EL (cell line): ENCODE measurements around the gene PAAF1.

ENCODE experiments used
- DNase-seq: peaks from one replicate; pipeline ENCODE4 v3.0.0-alpha.2; 2016

PAAF1 gene

GRCh38 chr11:73876424-73877310 is at the start of gene PAAF1, which contains the start of gene COA4:
Gene PAAF1, plus strand, starts transcription at chr11:73876999. Its CDS starts 23 bp downstream, at chr11:73877022.
Gene COA4, minus strand, starts transcription at chr11:73876846. Its CDS starts 3,468 bp downstream, at chr11:73873378.
- DNase-seq, result peak; percentile 98

GRCh38 chr11:73830261-73830660 is 46.5 kb upstream of the PAAF1 start:
- no peak for DNase-seq

GRCh38 chr11:73833067-73833466 is 43.7 kb upstream of the PAAF1 start:
- no peak for DNase-seq

GRCh38 chr11:73838443-73839122 is 38.2 kb upstream of the PAAF1 start:
- DNase-seq, result peak; percentile 37

GRCh38 chr11:73839123-73839457 is 37.7 kb upstream of the PAAF1 start:
- DNase-seq, result no peak

GRCh38 chr11:73851046-73851764 is 25.6 kb upstream of the PAAF1 start:
- no peak for DNase-seq

GRCh38 chr11:73852049-73852448 is 24.8 kb upstream of the PAAF1 start:
- DNase-seq, result no peak

- no peak for DNase-seq
Observed at GRCh38 chr11:73854680-73855079, 22.1 kb upstream of the PAAF1 start.

GRCh38 chr11:73856031-73856567 is 20.7 kb upstream of the PAAF1 start:
- no peak for DNase-seq

- no peak for DNase-seq
Observed at GRCh38 chr11:73859671-73860070, 17.1 kb upstream of the PAAF1 start.

- no peak for DNase-seq
Observed at GRCh38 chr11:73860202-73860601, 16.6 kb upstream of the PAAF1 start.

GRCh38 chr11:73862986-73863385 is 13.8 kb upstream of the PAAF1 start:
- DNase-seq, result no peak

- DNase-seq, result peak; percentile 23
Observed at GRCh38 chr11:73866095-73866579, 10.7 kb upstream of the PAAF1 start.

GRCh38 chr11:73866586-73866996 is 10.2 kb upstream of the PAAF1 start:
- DNase-seq, result peak; percentile 86

- peak; percentile 15 for DNase-seq
Observed at GRCh38 chr11:73869332-73869949, 7.4 kb upstream of the PAAF1 start.

GRCh38 chr11:73870261-73870660 is 6.5 kb upstream of the PAAF1 start:
- DNase-seq, result no peak

GRCh38 chr11:73872749-73873357 is 3.9 kb upstream of the PAAF1 start:
- DNase-seq, result no peak

- no peak for DNase-seq
Observed at GRCh38 chr11:73875380-73875779, 1.4 kb upstream of the PAAF1 start.

GRCh38 chr11:73875840-73876239 is 959 bp upstream of the PAAF1 start:
- peak; percentile 15 for DNase-seq

- DNase-seq, result no peak
Observed at GRCh38 chr11:73878771-73879170, 2.0 kb downstream of the PAAF1 start.

- peak; percentile 11 for DNase-seq
Observed at GRCh38 chr11:73880449-73880848, 3.6 kb downstream of the PAAF1 start.

GRCh38 chr11:73883856-73884255 is 7.1 kb downstream of the PAAF1 start:
- no peak for DNase-seq
